ENCODE data around the gene ZNF562.
A peak's percentile ranks its signal among the peaks of the same experiment; 100 is the strongest.
"Not testable (repeated sequence)": the region's sequence is repeated elsewhere in the genome, so short reads cannot be mapped to it uniquely, and the experiment has no call there.

ZNF562 gene

DNA sequence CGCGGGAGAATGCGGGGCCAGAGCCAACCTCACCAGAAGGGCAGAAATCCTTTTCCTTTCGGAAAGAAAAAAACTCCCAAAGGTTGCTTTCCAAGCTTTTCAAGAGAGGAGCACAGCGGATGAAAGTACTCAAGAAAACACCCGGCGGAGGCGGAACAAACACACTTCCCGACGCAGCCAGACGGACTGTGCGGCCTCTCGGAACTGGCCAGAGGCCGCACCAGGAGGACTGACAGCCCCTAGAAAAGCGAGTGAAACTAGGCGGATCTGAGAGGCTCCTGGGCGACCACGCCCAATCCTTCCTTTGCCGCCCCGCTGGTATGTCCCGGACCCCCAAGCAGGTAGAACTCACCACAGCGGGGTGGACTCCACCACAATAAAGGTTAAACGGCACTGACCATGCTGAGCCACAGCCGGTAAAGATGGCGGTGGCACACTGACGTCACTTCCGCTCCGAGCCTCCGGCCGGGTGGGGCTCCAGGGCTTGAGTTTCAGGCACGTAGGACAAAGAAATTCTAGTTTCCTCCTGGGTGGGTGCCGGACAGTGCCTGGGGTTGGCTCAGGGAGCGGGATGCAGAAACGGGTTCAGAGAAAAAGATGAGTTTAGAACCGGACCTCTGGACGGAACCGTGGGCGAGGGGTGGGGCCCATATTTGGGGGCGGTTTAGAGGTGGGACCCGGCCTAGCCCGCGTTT, at the start of gene ZNF562:
Gene ZNF562, minus strand, starts transcription at position 438 of the 695 bp plus-strand sequence. CDS start 14,356 bp downstream, outside the sequence.
- FAIRE-seq: no peak
- DNase-seq (ENCODE audit: low spot score): peak; percentile 66

DNA sequence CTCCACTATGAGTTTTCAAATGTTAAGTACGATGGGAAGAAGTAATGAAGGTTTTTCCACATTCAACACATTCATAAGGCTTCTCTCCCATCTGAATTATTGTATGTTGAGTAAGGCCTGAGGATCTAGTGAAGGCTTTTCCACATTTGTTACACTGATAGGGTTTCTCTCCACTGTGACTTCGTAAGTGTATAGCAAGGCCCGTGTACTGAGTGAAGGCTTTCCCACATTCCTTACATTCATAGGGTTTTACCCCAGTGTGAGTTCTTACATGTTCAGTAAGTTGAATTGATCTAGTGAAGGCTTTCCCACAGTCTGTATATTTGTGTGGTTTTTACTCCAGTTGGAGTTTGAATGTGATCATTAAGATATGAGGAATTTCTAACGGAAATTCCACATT, 49.3 kb upstream of the ZNF562 start:
- DNase-seq (ENCODE audit: low spot score) (no peak), FAIRE-seq (no peak)

DNA sequence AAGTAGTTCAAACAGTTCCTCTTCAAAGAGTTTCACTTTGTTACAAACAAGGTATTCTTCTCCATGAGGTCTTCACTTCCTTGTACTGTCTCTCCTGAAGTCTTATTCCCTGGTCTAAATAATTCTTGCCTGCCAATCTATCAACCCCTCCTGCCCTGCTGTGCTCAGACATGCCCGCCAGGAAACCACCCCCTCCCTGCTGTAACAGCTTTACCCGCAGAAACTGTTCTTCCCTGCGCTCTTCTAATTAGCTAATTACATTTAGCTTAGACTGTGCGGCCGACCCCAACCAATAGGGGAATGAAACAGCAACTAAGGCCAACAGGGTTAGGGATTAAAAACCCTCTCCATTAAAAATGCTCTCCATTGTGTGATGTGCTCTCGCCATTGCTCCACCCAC, 47.0 kb upstream of the ZNF562 start:
- DNase-seq (ENCODE audit: low spot score): no peak
- no peak for FAIRE-seq

DNA sequence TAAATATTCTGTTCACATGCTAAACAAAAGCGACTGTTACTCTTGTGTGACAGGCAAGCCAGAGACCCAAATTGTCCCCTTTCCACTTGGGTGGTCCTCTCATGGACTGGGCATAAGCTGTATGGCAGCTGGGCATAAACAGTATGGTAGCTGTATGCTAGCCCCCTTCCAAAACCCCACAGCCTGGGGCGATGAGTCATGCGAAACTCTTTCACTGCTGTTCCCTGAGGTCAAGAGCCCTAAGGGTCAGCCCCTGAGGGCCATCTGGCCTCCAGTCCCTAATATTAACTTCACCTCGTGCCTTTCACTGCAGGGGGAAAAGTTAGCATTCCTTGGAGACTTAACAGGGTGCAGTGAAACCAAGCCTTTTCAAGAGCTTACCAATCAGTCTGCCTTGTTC, 45.6 kb upstream of the ZNF562 start:
- no peak for FAIRE-seq

DNA sequence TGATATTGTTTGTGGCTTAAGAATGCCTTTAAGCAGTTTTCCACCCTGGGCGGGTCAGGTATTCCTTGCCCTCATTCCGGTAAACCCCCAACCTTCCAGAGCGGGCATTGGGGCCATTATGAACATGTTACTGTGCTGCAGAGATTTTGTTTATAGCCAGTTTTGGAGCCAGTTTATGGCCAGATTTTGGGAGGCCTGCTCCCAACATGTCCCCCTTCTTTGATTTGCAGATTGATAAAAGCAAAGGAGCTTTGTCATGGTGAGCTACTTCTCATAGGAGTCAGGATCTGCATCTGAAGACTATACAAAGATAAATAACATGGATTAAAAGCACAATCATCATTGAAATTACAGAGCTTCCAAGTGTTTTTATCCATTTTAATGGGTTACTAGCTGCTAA, 36.9 kb upstream of the ZNF562 start:
- DNase-seq (ENCODE audit: low spot score) (no peak), FAIRE-seq (no peak)

More for the DNA sequence above, 45.6 kb upstream of the ZNF562 start:
- DNase-seq (ENCODE audit: low spot score): no peak

DNA sequence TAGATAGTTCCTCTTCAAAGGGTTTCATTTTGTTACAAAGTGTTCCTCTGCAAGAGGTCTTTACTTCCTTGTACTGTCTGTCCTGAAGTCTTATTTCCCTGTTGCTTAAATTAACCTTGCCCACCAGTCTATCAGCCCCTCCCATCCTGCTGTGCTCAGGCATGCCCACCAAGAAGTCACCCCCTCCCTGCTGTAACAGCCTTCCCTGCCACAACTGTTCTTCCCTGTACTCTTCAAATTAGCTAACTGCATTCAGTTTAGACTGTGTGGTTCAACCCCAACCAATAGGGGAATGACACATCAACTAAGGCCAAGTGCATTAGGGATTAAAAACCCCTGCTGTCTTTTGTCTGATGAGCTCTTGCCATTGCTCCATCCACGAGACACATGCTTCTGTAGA, 34.4 kb upstream of the ZNF562 start:
- FAIRE-seq (no peak), DNase-seq (ENCODE audit: low spot score) (no peak)

DNA sequence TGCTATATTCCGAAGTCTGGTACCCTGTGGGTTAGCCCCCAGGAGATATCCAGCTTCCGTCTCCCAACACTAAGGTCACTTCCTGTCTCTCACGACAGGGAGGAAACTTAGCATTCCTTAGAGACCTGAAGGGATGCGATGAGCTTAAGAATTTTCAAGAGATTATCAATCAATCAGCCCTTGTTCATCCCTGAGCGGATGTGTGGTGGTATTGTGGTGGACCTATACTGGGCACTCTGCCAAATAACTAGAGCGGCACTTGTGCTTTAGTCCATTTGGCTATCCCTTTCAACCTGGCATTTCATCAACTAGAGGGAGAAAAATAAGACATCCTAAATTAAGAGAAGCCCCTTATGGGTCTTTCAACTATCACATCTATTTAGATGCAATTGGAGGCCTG, 30.9 kb upstream of the ZNF562 start:
- DNase-seq (ENCODE audit: low spot score) (no peak), FAIRE-seq (no peak)

DNA sequence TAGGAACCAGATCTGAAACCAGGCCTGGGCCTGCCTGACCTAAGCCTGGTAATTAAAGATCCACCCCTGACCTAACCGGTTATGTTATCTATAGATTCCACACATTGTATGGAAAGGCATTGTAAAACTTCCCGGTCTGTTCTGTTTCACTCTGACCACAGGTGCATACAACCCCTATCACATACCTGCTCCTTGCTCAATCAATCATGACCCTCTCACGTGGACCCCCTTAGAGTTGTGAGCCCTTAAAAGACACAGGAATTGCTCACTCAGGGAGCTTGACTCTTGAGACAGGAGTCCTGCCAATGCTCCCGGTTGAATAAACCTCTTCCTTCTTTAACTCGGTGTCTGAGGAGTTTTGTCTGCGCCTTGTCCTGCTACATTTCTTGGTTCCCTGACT, 27.3 kb upstream of the ZNF562 start:
- FAIRE-seq (no peak), DNase-seq (ENCODE audit: low spot score) (no peak)

DNA sequence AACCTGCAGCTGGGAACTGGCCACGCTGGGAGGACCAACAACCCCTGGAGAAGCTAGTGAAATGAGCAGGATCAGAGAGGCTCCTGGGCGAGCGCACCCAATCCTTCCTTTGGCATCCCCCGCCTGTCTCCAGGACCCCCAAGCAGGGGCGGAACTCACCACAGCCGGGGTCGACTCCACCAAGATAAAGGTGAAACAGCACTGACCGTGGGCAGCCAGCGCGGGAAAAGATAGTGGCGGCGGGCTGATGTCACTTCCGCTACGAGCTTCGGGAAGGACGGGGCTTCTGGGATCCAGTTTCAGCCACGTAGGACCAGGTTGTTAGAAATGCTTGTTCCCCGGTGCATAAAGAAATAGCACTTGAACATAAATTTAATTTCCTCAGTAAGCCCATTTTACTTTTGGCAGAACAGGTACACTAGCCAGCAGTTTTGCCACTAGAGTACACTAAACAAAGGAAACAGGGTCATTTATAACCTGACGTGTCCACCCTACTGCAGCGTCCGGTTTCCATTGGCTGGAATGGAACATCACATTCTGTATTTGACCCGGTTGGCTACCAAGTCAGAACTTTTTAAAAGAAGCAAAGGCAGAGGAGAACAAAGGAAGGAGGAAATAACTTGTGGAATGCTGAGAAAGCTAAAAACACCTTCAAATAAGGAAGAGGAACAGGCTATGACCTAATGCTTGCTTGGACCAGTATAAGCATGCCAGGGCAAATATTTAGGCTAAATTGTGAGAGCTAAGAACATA, 25.5 kb upstream of the ZNF562 start:
- DNase-seq (ENCODE audit: low spot score) (no peak), FAIRE-seq (no peak)

DNA sequence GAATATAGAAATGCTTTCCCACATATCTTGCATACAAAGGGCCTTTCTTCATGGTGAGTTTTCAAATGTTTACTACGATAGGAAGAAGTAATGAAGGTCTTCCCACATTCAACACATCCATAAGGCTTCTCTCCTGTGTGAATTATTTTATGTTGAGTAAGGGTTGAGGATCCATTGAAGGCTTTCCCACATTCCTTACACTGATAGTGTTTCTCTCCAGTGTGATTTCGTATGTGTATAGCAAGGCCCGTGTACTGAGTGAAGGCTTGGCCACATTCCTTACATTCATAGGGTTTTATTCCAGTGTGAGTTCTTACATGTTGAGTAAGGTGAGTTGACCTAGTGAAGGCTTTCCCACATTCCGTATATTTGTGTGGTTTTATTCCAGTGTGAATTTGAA, 15.4 kb upstream of the ZNF562 start:
- DNase-seq (ENCODE audit: low spot score); FAIRE-seq: not testable (repeated sequence)

DNA sequence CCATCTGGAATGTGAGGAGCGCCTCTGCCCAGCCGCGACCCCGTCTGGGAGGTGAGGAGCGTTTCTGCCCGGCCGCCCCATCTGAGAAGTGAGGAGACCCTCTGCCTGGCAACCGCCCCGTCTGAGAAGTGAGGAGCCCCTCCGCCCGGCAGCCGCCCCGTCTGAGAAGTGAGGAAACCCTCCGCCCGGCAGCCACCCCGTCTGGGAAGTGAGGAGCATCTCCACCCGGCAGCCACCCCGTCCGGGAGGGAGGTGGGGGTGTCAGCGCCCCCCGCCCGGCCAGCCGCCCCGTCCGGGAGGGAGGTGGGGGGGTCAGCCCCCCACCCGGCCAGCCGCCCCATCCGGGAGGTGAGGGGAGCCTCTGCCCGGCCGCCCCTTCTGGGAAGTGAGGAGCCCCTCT, 5.1 kb upstream of the ZNF562 start:
- not testable (repeated sequence) for FAIRE-seq; DNase-seq (ENCODE audit: low spot score)

DNA sequence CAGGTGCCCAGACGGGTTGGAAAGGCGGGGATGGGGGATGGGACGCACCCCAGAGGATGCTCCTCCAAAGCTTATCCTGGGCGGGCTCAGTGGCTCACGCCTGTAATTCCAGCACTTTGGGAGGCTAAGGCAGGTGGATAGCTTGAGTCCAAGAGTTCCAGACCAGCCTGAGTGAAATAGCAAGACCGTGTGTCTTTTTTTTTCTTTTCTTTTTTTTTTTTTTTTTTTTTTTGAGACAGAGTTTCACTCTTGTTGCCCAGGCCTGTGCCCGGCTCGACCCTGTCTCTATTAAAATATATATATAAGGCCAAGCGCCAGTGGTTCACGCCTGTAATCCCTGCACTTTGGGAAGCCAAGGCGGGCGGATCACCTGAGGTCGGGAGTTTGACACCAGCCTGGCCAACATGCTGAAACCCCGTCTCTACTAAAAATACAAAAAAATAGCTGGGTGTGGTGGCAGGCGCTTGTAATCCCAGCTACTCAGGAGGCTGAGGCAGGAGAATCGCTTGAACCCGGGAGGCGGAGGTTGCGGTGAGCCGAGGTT, 530 bp upstream of the ZNF562 start:
- not testable (repeated sequence) for DNase-seq (ENCODE audit: low spot score); FAIRE-seq

DNA sequence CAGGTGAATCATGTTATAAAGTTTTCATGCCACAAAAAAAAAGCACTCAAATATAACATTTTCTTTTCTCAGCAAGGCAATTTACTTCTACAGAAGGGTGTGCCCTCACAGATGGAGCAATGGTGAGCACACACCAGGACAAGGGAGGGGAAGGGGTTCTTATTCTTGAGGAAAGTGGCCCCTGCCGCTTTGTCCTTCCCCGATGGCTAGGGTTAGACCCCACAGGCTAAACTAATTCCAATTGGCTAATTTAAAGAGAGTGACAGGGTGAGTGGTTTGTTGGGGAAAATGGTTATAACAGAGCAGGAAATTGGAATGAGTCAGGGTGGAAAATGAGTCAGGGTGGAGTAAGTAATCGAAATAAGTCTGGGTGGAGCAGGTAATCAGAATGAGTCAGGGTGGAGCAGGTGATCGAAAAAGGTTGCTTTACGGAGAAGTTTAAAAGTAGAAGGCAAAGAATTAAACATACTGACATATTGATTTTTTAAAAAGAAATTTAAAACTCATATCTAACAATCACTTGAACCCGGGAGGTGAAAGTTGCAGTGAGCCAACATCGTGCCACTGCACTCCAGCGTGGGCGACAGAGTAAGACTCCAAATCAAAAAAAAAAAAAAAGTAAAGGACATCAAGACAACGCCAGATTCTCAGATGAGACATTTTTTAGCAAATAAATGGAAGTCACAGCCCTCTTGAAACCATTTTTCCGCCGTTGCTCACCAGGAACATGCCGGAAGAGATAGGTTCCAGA, 813 bp downstream of the ZNF562 start:
- FAIRE-seq: no peak
- peak; percentile 23 for DNase-seq (ENCODE audit: low spot score)

DNA sequence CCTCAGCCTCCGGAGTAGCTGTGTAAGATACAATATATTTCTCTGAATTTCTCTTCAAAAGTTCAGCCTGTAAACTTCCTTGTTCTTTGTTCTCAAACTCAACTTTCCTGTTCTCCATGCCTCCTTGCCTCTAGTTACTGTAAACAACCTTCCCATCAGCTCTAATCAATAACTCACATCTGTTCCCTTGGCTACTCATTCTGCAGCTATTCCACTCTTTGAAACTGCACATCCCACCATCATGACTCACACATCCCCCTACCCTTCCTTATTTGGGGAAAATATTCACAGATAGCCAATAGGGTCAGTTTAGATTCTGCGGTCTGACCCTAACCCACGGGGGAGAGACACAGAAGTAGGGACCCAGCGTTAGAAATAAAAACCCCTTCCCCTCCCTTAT, 2.0 kb downstream of the ZNF562 start:
- no peak for FAIRE-seq
- DNase-seq (ENCODE audit: low spot score): no peak

DNA sequence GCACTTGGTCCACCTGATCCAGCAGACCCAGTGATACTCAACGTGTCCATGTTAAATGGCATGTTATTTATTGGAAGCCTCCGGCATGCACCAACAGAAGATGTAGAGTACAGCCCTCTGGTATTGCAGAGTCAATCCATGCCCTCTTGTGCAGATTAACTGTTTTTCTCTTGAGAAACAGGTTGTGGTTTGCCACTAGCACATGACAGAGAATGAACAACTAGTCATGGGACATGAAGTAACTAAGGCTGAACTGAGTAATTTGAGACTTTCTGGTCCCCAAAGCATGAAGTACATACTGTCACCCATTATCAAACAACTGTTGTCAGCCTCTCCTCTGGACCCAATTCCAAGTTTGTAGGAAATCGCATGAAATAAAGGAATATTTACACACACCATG, 3.2 kb downstream of the ZNF562 start:
- no peak for DNase-seq (ENCODE audit: low spot score)
- no peak for FAIRE-seq

DNA sequence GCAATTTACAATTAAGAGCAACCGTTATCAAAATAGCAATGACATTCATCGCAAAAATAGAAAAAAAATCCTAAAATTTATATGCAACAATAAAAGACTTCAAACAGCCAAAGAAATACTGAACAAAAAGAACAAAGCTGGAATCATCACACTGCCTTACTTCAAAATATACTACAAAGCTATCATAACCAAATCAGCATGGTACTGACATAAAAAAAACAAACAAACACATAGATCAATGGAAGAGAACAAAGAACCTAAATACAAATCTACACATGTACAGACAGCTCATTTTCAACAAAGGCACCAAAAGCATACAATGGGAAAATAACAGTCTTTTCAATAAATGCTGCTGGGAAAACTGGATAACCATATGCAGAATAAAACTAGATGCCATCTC, 6.4 kb downstream of the ZNF562 start:
- DNase-seq (ENCODE audit: low spot score) (no peak), FAIRE-seq (no peak)

DNA sequence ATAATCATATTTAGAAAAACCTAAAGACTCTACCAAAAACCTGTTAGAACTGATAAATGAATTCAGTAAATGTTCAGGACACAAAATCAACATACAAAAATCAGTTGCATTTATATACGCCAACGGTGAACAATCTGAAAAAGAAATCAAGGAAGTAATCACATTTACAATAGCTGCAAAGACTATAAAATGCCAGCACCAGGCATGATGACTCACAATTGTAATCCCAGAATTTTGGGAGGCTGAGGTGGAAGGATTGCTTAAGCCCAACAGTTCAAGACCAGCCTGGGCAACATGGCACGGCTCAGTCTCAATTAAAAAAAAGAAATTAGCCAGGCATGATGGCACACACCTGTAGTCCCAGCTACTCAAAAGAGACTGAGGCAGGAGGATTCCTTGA, 7.0 kb downstream of the ZNF562 start:
- no peak for FAIRE-seq

DNA sequence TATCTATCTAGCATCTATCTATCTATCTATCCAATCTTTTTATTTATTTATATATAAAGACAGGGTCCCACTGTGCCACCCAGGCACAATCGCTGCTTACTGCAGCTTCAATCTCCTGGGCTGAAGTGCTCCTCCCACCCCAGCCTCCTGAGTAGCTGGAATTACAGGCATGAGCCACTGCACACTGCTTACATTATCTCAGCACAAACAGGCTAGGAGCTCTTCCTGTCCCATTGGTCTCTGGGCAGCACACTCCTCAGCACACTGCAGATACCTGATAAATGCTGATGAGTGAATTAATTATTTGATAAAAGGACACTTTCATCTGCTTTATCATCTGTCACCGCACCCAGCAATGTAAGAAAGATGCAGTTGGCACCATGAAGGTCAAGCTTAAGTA, 16.1 kb downstream of the ZNF562 start:
- DNase-seq (ENCODE audit: low spot score): no peak
- FAIRE-seq: no peak

More for the DNA sequence above, 7.0 kb downstream of the ZNF562 start:
- DNase-seq (ENCODE audit: low spot score): no peak

DNA sequence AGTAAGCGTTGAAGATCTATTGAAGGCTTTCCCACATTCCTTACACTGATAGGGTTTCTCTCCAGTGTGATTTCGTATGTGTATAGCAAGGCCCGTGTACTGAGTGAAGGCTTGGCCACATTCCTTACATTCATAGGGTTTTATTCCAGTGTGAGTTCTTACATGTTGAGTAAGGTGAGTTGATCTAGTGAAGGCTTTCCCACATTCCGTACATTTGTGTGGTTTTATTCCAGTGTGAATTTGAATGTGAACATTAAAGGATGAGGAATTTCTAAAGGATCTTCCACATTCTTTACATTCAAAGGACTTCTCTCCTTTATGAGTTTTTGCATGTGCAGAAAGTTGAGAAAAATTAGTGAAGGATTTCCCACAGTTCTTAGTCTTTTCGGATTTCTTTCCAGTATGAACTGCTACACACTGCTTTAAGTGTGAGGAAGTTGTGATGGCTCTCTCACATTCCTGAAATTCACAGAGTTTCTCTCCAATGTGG, 21.8 kb downstream of the ZNF562 start:
- peak; percentile 23 for DNase-seq (ENCODE audit: low spot score)
- not testable (repeated sequence) for FAIRE-seq

DNA sequence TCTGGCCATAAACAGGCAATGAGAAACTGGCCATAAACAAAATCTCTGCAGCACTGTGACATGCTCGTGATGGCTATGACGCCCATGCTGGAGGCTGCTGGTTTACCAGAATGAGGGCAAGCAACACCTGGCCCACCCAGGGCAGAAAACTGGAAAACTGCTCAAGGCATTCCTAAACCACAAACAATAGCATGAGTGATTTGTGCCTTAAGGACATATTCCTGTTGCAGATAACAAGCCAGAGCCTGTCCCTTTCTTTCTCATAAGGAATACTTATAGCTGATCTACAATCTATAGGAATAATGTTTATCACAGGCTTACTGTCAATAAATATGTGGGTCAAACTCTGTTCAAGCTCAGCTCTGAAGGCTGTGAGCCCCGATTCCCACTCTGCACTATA, 23.4 kb downstream of the ZNF562 start:
- not testable (repeated sequence) for FAIRE-seq; DNase-seq (ENCODE audit: low spot score)

DNA sequence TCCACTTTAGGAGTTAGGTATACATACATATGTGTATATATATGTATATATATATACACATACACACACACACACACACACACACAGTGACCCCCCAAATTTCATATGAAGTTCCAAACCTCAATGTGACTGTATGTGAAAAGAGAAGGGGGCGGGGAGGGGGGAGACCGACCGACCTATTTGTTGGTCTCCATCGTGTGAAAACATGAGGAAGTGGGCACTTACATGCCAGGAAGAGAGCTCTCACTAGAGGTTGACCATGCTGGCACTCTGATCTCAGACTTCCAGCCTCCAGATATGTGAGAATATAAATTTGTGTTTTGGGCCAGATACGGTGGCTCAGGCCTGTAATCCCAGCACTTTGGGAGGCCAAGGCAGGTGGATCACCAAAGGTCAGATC, 24.6 kb downstream of the ZNF562 start:
- no peak for FAIRE-seq
- DNase-seq (ENCODE audit: low spot score): no peak

DNA sequence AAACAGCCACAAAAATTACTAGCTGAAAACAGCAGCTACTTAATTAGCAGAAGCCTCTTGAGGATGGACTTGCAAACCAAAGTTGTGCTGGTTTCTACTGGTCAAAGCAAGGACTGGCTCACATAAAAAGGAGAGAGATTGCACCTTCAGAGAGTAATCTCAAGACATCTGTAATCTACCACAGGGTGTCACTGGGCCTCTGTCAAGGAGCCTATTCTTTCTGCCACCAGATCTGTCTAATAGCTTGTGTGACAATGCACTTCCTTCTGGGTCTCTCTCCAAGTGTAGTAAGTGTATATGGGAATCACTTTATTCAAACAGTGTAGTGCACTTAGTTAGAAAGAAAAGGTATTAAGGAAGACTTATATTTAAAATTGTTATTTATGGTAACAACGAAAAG, 29.4 kb downstream of the ZNF562 start:
- DNase-seq (ENCODE audit: low spot score) (no peak), FAIRE-seq (no peak)
